ENCODE results near the gene UCP2.

UCP2 gene, protein sequence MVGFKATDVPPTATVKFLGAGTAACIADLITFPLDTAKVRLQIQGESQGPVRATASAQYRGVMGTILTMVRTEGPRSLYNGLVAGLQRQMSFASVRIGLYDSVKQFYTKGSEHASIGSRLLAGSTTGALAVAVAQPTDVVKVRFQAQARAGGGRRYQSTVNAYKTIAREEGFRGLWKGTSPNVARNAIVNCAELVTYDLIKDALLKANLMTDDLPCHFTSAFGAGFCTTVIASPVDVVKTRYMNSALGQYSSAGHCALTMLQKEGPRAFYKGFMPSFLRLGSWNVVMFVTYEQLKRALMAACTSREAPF

DNA sequence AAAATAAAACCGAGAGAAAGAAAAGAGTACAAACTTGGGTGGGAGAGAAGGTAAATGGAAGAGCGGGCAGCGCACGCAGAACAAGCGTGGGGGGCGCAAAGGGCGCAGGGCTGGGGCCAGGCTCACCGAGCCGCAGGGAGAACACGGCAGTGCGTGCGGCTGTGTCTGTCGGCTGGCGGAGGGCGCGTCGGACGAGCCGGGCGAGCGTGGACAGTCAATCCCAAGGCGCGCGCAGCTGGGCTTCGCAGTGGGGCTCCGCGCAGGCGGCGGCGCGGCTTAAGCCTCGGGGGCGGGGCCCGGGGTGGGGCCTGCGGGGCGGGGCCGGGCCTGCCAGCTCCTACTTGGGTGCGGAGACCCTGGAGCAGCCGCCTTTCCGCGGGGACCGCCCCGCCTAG is at the start of gene UCP2:
Gene UCP2 (minus strand): TSS at position 249 of the 395 bp plus-strand sequence. CDS start 4,465 bp downstream, outside the sequence.
- TF ChIP-seq, protein P1, sequence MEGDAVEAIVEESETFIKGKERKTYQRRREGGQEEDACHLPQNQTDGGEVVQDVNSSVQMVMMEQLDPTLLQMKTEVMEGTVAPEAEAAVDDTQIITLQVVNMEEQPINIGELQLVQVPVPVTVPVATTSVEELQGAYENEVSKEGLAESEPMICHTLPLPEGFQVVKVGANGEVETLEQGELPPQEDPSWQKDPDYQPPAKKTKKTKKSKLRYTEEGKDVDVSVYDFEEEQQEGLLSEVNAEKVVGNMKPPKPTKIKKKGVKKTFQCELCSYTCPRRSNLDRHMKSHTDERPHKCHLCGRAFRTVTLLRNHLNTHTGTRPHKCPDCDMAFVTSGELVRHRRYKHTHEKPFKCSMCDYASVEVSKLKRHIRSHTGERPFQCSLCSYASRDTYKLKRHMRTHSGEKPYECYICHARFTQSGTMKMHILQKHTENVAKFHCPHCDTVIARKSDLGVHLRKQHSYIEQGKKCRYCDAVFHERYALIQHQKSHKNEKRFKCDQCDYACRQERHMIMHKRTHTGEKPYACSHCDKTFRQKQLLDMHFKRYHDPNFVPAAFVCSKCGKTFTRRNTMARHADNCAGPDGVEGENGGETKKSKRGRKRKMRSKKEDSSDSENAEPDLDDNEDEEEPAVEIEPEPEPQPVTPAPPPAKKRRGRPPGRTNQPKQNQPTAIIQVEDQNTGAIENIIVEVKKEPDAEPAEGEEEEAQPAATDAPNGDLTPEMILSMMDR (IDR thresholded peaks at IDR 0.05; ENCODE audit: low read depth, low read length) = no peak
- TF ChIP-seq MYC (IDR thresholded peaks at IDR 0.05; ENCODE audit: low read depth, low read length) = peak; percentile 81
- TF ChIP-seq, protein P2, sequence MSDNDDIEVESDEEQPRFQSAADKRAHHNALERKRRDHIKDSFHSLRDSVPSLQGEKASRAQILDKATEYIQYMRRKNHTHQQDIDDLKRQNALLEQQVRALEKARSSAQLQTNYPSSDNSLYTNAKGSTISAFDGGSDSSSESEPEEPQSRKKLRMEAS (IDR thresholded peaks at IDR 0.05; ENCODE audit: low read depth, low read length) = peak; percentile 65
- peak; percentile 96 for DNase-seq (ENCODE audit: low read depth)
- peak within 1 kb of the TSS; percentile 87 for H3K4me3 ChIP-seq (ENCODE audit: low read depth, low read length)

DNA sequence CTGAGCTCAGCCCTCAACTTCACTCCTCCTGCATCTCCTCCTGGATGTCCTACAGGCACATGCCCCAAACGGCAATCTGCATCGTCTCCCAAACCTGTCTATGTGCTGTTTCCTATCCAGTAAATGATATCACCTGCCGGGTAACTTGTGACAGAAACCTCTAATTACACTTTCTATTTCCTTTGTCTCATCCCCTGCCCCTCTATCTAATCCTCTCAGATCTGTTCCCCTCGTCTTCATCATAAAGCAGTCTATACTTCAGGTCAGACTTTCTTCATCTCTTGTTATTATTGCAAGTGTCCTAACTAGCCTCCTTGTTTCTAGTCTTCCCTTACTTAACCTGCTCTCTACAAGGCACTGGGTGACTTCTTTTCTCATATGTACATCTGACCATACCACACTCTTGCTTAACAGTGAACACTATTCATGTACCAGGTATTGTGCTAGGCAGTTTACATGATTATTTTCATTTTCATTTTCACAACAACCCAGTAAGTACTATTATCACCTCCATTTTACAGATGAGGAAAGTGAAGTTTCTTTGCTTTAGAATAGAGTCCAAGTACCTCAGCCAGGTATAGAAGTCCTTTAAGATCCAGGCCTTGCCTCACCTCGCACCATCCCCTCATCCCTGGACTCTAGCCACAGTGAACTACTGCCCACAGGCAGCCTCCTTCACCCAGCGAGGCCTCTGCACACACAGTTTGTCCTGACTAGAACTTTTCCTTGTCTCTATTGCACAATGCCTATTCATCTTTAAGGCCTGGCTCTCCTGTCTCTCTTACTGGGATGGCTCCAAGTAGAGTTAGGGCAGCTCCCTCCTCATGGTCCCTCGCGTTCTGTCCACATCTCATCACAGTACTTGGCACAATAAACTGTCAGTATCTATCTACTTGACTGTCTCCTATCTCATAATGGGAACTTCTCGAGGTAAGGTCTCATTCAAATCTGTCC is 48.4 kb upstream of the UCP2 start:
- DNase-seq (ENCODE audit: low read depth) = no peak
- TF ChIP-seq, protein P2 (IDR thresholded peaks at IDR 0.05; ENCODE audit: low read depth, low read length) = no peak
- TF ChIP-seq POLR2A (IDR thresholded peaks at IDR 0.05; ENCODE audit: extremely low read depth, insufficient read length) (no peak), MYC (IDR thresholded peaks at IDR 0.05; ENCODE audit: low read depth, low read length) (no peak)
- TF ChIP-seq, protein P1 (IDR thresholded peaks at IDR 0.05; ENCODE audit: low read depth, low read length) = no peak
- H3K4me3 ChIP-seq (ENCODE audit: low read depth, low read length) = no peak overlapping the region

DNA sequence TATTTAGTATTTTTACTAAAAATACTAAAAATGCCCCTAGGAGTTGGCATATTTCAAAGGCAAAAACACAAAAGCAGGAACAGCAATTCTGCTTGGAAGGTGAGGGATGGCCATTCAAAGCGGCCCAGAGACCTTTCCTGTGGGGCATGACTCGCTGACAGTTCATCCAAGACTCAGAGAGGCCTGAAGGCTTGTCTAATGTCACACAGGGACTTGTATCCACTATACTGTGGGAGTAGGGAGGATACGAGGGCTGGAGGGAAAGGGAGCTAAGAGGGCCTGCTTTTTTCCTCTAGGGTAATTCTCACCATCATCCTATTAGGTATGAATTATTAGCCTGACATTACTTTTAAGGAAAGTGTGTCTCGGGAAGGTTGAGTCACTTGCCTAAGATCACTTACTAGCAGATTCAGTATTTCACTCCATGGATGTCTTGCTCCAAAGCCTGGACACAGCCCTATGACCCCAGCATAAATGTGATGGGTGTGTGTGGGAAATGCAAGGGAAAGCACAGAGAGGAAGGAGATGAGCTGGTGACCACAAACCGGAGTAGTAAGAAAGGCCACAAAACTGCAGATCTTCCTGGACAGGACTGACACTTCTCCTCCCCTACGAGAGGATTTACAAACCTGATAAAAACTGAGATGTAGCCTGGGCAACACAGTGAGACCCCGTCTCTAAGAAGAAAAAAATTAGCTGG is 43.0 kb upstream of the UCP2 start:
- no peak overlapping the region for H3K4me3 ChIP-seq (ENCODE audit: low read depth, low read length)
- DNase-seq (ENCODE audit: low read depth) = no peak
- TF ChIP-seq, protein P1 (IDR thresholded peaks at IDR 0.05; ENCODE audit: low read depth, low read length) = no peak
- TF ChIP-seq, protein P2 (IDR thresholded peaks at IDR 0.05; ENCODE audit: low read depth, low read length) = no peak
- TF ChIP-seq MYC (IDR thresholded peaks at IDR 0.05; ENCODE audit: low read depth, low read length) (no peak), POLR2A (IDR thresholded peaks at IDR 0.05; ENCODE audit: extremely low read depth, insufficient read length) (no peak)

DNA sequence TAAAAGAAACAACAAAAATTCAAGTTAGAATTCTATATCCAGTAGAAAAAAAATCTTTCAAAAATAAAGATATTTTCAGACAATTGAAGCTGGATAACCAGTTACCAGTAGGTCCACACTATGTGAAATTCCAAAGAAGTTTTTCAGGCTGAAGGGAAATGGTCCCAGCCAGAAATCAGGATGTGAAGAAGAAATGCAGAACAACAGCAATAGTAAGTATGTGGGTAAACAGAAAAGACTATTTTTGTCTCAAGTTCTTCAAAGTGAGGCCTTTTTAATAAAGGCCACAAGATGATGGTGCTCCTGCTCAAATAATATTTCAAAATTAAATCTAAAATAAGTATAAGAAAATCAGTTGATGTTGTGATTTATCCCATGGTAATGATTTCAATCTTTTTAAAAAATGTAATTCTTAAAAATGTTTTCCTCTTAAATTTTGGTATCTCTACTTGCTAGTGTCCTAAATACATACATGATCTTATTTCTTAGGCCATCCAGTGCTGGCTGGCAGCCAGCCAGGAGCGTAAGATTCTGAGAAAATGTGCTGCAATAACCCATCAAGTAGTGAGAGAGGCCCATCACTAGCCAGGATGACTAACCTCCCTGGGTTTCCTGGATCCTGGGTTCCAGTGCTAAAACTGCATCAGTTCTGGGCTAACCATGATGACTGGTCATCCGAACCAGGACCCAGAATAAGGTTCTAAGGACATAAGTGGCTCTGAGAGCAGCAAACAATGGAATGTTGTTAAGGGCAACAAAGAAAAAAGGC is 41.8 kb upstream of the UCP2 start:
- no peak for TF ChIP-seq POLR2A (IDR thresholded peaks at IDR 0.05; ENCODE audit: extremely low read depth, insufficient read length)
- TF ChIP-seq, protein P2 (IDR thresholded peaks at IDR 0.05; ENCODE audit: low read depth, low read length) = no peak
- no peak for DNase-seq (ENCODE audit: low read depth)
- H3K4me3 ChIP-seq (ENCODE audit: low read depth, low read length) = no peak overlapping the region

DNA sequence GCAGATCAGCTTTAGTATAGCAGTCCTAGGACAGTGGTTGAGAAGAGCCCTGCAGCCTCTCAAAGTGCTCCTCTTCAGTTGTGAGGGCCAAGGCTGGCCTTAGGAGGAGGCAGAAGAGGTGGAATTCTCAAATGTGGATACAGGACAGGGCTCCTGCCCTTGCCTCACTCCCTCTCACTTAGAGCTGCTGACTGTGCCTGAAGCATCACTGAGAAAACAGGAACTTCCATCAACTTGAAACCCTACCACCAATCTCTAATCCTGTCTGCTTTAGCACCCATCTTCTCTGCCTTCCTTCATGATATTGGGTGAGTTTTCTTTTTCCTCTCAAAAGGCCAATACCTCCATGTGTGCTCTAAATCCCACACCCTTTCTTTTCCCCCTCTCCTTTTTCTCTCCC is 40.6 kb upstream of the UCP2 start:
- H3K4me3 ChIP-seq (ENCODE audit: low read depth, low read length) = no peak overlapping the region
- TF ChIP-seq POLR2A (IDR thresholded peaks at IDR 0.05; ENCODE audit: extremely low read depth, insufficient read length) (no peak), MYC (IDR thresholded peaks at IDR 0.05; ENCODE audit: low read depth, low read length) (no peak)
- TF ChIP-seq, protein P1 (IDR thresholded peaks at IDR 0.05; ENCODE audit: low read depth, low read length) = no peak
- TF ChIP-seq, protein P2 (IDR thresholded peaks at IDR 0.05; ENCODE audit: low read depth, low read length) = no peak
- no peak for DNase-seq (ENCODE audit: low read depth)

Data from NB4 (cell line).